ENCODE results near the gene PPP4R3B.
"Not testable (repeated sequence)": the region's sequence is repeated elsewhere in the genome, so short reads cannot be mapped to it uniquely, and the experiment has no call there.

PPP4R3B gene

DNA sequence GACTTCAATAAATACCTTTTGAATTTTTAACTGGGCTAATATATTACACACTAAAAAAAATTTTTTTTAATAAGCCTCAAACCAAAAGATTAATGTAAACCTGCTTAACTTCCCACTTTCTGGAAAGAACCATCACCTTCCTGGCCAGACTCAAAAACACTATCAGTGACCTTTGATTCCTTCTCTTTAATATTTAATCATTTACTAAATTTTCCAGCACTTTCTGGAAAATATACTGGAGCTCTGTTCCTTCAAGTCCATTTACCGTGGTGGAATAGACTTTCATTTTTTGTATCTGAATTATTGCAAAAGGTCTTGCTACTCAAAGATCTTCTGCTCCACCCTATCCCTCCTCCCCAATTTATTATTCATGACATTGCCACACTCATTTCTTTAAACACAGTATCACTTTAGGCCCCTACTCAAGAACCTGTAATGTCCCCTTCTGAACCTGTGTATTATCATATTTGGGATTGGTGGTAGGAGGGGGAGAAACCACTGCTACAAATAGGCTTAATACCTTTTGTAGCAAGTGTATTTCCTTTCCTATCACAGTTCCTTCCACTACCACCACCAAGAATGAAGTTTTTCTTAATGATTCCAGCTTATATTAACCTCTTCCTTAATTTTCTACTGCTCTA lies 7.4 kb downstream of the PPP4R3B start:
- TF ChIP-seq ZNF274 (IDR thresholded peaks at IDR 0.05; ENCODE audit: low read depth, low read length): no peak
- H3K4me3 ChIP-seq (ENCODE audit: low read length): no peak overlapping the region

DNA sequence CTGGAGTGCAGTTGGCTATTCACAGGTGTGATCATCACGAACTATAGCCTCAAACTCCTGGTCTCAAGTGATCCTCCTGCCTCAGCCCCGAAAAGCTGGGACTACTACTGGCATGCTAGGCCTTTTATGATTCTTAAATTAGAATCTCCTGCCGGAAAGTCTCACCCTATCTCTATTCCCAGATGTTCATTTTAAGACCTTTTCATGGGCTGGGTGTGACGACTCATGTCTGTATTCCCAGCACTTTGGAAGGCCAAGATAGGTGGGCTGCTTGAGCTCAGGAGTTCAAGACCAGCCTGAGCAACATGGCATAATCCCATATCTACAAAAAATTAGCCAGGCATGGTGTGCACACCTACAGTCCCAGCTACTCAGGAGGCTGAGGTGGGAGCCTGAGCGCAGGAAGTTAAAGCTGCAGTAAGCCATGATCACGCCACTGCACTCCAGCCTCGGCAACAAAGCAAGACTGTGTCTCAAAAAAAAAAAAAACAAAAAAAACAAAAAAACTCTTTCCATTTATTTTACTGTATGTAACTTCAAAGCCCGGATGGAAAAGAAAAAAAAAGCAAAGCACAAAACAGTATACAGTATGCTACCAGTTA lies 8.1 kb downstream of the PPP4R3B start:
- no peak for TF ChIP-seq ZNF274 (IDR thresholded peaks at IDR 0.05; ENCODE audit: low read depth, low read length)
- H3K4me3 ChIP-seq (ENCODE audit: low read length): no peak overlapping the region

DNA sequence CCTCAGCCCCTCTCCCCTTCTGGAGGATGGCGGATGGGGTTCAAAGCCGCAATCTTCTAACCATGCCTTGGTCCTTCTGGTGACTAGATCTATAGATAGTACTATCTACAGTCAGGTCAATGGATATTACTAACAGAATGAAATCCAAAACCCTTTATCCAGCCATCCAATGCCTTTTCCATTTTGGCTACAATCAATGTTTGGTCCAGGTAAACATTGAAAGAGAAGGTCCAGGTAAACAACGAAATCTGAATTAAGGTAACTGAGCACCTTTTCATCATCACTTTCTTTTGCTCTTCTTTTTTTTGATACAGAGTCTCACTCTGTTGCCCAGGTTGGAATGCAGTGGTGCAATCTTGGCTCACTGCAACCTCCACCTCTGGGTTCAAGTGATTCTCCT lies 9.7 kb downstream of the PPP4R3B start:
- no peak overlapping the region for H3K4me3 ChIP-seq (ENCODE audit: low read length)
- TF ChIP-seq ZNF274 (IDR thresholded peaks at IDR 0.05; ENCODE audit: low read depth, low read length): no peak

DNA sequence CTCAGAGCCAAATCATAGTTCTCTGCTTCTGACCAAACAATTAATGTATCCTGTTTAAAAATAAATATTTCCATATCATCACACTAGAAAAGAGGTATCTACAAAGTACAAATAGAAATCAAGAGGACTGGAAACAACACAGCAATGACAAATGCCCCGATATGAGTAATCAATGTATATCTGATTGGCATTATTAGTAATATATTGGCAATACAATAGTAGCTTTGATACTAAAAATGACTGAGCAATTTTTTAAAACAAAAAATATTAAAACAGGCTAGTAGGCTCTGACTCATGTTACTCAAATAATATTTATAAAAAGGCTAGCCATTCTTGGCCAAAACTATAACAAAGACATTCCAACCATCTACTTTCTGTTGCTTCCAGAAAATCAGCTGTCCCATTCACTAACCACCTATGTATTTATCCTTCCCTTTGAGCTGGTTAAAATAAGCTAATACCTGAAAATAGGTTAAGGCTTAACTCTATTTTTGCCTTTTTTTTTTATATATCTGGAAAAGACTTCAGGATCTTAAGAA lies 13.3 kb downstream of the PPP4R3B start:
- H3K4me3 ChIP-seq (ENCODE audit: low read length): no peak overlapping the region
- no peak for TF ChIP-seq ZNF274 (IDR thresholded peaks at IDR 0.05; ENCODE audit: low read depth, low read length)

DNA sequence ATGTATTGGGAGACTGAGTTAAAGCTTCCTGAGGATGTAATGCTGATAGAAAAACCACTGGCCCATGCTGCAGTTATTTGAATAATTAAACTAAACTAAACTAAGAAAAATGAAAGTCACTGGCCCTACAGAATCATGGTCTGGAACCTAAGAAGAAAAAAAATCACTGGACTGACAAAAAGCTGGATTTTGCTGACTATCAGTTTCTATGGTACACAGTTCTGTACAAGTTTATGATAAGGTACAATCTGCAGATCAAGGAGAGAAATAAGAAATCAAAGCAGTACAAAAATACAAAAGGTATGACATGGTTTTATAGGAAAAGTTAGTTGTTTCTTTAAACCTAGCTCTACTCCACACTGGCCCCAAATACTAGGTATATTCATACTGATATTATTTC lies 15.6 kb downstream of the PPP4R3B start:
- no peak for TF ChIP-seq ZNF274 (IDR thresholded peaks at IDR 0.05; ENCODE audit: low read depth, low read length)
- H3K4me3 ChIP-seq (ENCODE audit: low read length): no peak overlapping the region

DNA sequence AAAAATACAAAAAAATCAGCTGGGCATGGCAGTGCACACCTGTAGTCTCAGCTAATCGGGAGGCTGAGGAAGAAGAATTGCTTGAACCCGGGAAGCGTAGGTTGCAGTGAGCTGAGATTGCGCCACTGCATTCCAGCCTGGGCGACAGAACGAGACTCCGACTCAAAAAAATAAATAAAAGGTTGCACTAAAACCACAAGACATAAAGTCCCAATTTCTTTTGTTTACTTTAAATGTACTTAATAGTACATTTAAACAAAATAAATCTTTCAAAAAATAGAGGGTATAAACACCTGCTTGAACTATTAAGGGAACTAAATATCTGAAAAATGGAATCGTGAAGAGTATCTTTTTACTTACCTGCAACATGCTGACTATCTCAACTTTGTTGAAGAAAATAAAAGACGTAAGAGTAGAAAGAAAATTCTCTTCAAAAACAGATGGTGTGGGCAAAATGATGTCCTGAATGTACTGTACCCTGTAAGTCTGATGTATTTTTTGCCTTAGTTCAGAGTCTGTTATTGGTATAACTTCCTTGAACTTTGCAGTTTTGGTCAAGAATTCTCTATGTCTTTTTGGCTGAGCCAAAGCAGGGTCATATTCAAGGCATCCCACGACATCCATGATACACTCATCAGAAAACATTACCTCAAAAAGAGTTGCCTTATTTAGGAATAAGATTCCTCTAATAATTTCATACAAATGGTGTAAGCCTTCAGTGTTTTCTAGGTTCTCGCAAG lies 19.2 kb downstream of the PPP4R3B start:
- H3K4me3 ChIP-seq (ENCODE audit: low read length): no peak overlapping the region
- TF ChIP-seq ZNF274 (IDR thresholded peaks at IDR 0.05; ENCODE audit: low read depth, low read length): no peak

DNA sequence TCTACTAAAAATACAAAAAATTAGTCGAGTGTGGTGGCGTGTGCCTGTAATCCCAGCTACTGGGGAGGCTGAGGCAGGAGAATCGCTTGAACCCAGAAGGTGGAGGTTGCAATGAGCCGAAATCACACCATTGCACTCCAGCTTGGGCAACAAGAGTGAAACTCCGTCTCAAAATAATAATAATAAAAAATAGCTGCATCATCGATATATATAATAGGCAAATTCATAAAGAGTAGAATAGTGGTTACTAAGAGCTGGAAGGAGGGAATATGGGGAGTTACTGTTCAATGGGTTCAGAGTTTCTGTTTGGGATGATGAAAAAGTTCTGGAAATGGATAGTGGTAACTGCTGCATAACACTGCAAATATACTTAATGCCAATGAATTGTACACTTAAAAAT lies 20.6 kb downstream of the PPP4R3B start:
- not testable (repeated sequence) for H3K4me3 ChIP-seq (ENCODE audit: low read length)

DNA sequence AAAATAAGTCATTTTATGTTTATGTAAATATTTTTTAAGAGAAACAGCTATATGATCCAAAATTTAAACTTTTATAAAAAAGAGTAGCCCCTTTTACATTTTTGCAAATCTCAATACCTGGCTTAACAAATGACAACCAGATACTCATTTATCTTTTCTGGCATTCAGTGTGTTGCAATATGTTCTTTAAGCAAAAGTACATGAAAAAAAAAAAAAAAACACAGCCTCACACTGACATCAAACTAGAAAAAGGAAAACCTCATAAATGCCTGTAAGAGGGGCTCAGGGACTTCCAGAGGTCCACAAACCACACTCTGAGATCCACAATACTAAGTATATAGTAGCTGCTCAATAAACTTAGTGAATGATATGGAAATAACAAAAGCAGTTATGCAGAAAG lies 21.9 kb downstream of the PPP4R3B start:
- no peak for TF ChIP-seq ZNF274 (IDR thresholded peaks at IDR 0.05; ENCODE audit: low read depth, low read length)
- no peak overlapping the region for H3K4me3 ChIP-seq (ENCODE audit: low read length)

DNA sequence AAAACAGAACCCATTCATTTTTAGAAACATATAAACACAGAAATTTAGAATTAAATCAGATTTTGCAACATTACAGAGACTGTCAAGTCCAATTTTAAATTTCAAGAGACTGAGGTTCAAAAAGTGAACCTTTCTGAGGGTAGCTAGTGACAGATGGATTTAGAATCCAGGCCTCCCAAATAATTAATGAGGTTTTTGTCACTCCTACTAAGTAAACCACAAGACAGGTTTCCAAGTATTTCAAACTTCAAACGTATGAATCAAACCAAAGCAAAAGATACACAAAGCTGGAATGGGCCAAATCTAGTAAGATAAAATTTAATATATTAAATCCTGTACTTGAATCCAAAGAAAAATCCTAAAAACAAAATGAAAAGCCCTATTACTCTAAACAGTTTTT lies 25.3 kb downstream of the PPP4R3B start:
- TF ChIP-seq ZNF274 (IDR thresholded peaks at IDR 0.05; ENCODE audit: low read depth, low read length): no peak
- H3K4me3 ChIP-seq (ENCODE audit: low read length): no peak overlapping the region

DNA sequence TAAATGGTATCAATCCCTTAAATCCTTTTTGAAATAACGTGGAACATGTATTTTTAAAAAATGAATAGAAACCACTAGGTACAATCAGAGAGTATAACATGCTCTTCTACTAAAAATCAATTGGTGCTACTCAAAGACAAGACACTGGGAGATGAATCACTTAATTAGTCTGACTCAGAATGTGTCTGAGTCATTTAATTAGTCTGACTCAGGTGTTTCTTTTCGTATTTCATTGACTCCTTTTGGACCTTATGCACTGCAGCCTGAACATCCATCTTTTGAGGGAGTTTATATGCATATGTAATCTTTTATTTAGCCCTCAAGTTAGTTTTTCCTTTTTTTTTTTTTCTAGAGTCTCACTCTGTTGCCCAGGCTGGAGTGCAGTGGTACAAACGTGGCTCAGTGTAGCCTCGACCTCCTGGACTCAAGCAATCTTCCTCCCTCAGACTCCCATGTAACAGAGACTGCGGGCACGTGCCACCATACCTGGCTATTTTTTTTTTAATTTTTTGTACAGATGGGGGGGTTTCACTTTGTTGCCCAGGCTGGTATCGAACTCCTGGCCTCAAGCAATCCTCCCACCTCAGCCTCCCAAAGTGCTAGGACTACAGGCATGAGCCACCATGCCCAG lies 26.5 kb downstream of the PPP4R3B start:
- H3K4me3 ChIP-seq (ENCODE audit: low read length): no peak overlapping the region
- no peak for TF ChIP-seq ZNF274 (IDR thresholded peaks at IDR 0.05; ENCODE audit: low read depth, low read length)

DNA sequence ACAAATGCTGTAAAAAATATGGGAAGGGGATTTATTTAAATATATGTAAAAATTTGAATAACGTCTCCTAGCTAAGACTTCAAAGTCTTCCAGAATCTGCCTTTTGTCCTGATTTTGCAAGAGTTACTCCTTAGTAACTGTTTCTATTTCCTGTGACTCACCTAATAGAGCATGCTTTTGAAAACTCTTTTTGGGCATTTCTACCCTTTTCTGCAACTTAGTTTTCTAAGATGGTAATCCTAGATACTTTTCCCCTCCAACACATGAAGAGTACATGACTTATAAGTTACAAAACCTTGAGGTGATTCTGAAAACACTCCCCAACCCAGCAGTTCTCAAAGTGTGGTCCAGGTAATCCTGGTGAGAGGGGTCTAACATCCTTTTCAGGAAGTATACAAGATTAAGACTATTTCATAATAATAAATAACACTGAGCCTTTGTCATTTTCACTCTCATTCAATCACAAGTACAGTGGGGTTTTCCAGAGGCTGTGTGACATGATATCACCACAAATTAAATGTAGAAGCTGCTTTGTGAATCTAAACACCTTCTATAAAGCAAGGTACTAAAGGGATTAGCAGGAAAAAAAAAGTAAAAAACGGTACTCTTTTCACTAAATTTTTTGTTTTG lies 31.9 kb downstream of the PPP4R3B start:
- TF ChIP-seq ZNF274 (IDR thresholded peaks at IDR 0.05; ENCODE audit: low read depth, low read length): no peak
- no peak overlapping the region for H3K4me3 ChIP-seq (ENCODE audit: low read length)

DNA sequence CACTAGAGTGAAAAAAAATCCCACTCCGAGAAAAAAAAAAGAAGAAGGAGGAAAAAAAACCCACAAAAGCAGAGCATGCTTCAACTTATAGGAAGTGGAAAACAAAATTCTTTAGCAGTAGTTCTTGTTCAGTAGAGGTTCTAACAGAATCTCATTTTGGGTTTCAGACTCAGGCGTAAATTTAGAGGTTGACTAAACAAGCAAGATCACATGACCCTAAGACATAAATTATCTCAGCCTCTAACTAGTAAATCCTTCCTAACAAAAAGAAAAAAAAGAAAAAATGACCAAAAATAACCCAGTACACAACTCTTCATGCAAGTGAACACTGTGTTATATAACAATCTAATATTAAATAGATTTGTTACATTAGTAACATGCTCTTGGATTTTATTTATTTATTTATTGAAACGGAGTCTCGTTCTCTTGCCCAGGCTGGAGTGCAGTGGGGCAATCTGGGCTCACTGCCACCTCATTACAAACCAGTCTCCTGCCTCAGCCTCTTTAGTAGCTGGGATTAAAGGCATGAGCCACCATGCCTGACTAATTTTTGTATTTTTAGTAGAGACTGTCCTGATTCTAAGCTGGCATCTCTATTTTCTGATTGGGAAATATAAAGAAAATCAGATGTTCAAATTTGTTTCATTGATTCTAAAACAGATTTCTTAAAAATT lies 35.4 kb downstream of the PPP4R3B start:
- TF ChIP-seq ZNF274 (IDR thresholded peaks at IDR 0.05; ENCODE audit: low read depth, low read length): no peak
- no peak overlapping the region for H3K4me3 ChIP-seq (ENCODE audit: low read length)

DNA sequence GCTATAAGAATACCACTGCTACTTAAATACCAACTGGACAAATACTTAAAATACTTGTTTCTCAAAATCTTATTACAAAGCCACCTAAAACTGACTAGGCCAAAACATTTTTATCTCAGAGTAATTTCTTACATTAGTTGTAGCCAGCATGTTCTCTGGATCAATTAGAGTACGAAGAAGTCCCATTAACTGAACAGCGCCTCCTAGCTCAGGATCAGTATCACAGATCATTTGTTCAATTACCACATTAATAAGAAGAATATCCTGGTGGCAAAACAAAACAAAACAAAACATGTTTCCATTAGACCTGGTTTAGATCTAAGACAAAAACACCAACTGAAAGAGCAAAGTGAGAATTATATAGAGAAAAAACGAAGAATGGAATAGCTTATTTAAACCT lies 36.0 kb downstream of the PPP4R3B start:
- H3K4me3 ChIP-seq (ENCODE audit: low read length): no peak overlapping the region
- TF ChIP-seq ZNF274 (IDR thresholded peaks at IDR 0.05; ENCODE audit: low read depth, low read length): no peak

DNA sequence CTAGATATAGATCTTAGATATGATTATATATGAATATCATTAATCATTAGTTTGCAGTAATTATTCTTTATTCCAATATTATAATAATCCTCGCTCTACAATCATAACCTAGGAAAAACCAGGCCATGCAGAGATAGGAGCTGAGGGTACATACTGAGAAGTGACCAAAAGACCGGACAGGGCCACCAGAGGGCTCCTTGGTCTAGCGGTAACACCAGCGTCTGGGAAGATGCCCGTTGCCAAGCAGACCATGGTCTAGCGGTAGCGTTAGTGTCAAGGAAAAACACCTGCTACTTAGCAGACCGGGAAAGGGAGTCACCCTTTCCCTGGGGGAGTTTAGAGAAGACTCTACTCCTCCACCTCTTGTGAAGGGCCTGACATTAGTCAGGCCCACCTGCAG lies 48.4 kb downstream of the PPP4R3B start:
- not testable (repeated sequence) for H3K4me3 ChIP-seq (ENCODE audit: low read length)

Data from GM08714 (cell line).